HepG2 (cell line): ENCODE results near the gene ARHGAP22. TPM values are rescaled to one million over a fixed set of nuclear protein-coding genes. Genes with fewer than 3 reads are reported as not detected.

ENCODE experiments used
- ATAC-seq: fragments of 200-7000 bp; cut with Tn5 transposase; 3 replicates; pipeline ENCODE4 v1.9.1; 2020; ENCODE audit warnings: mild to moderate bottlenecking, moderate library complexity
- BruUV-seq: library from RNA; stranded (reverse); fragments of 400-500 nt; replicated peaks from 2 replicates; lab custom pipeline; 2021; lab: Mats Ljungman, UMichigan
- CTCF ChIA-PET: fragments of 300-600 bp; formaldehyde crosslinking; extraction: SDS; loops from one replicate; lab custom pipeline; 2021; ENCODE audit warnings: low total read pairs, inconsistent platforms, low intra/inter-chr PET ratio; lab: Yijun Ruan, JAX
- POLR2A ChIA-PET: fragments of 350-600 bp; sonication (Branson Sonifier 250); formaldehyde crosslinking; loops from one replicate; lab custom pipeline; 2020; ENCODE audit warnings: antibody characterized with exemption, inconsistent platforms; lab: Yijun Ruan, JAX
- DNase-seq: peaks from one replicate; pipeline ENCODE4 v3.0.0-alpha.2; 2015; ENCODE audit warnings: low spot score
- FAIRE-seq: peaks from 3 replicates; lab custom pipeline; 2011; peaks lifted over from hg19 to GRCh38; lab: Jason Lieb, UNC
- H2AFZ ChIP-seq: one replicate; pipeline ENCODE4 v1.6.1; 2011; ENCODE audit warnings: low read length, inconsistent platforms
- H3K27ac ChIP-seq: fragments of 300-600 bp; 3 replicates; pipeline ENCODE4 v1.8.0; 2011; ENCODE audit warnings: mixed run types, mild to moderate bottlenecking, mixed read lengths, low read length, inconsistent platforms; ENCODE audit not compliant: insufficient read depth; ENCODE audit errors: extremely low read length
- H3K27me3 ChIP-seq, 2 experiments: fragments of 200-600 bp in 1 of 2; 2 replicates in 1 of 2; 3 replicates in 1 of 2; pipeline versions ENCODE4 v1.6.0 to v1.8.0; 2011; ENCODE audit warnings: low read length in 2 of 2, mild to moderate bottlenecking in 2 of 2, moderate library complexity in 2 of 2, inconsistent platforms in 1 of 2; ENCODE audit not compliant: insufficient read depth in 2 of 2, control insufficient read depth in 1 of 2
- H3K36me3 ChIP-seq, 2 experiments: fragments of 200-600 bp in 1 of 2; replicated peaks in 1 of 2; 2 replicates in 1 of 2; 3 replicates in 1 of 2; pipeline versions ENCODE4 v1.5.1 to v1.8.0; 2011; ENCODE audit warnings: low read length in 2 of 2, inconsistent platforms in 1 of 2; ENCODE audit not compliant: insufficient read depth in 2 of 2, control insufficient read depth in 1 of 2
- H3K4me1 ChIP-seq: 2 replicates; pipeline ENCODE4 v1.5.1; 2012; ENCODE audit warnings: low read length, inconsistent platforms; ENCODE audit not compliant: insufficient read depth
- H3K4me2 ChIP-seq: 2 replicates; pipeline ENCODE4 v1.6.0; 2011; ENCODE audit warnings: low read depth, low read length, inconsistent platforms
- H3K4me3 ChIP-seq, 3 experiments: fragments of 200-600 bp in 1 of 3; sonication (generic), shearing (Covaris generic) in 1 of 3; replicated peaks in 1 of 3; 2 replicates each; pipeline ENCODE4 v1.5.1; 2011 to 2016; ENCODE audit warnings: low read length in 3 of 3, inconsistent platforms in 2 of 3, low read depth in 2 of 3, mild to moderate bottlenecking in 2 of 3, control low read depth in 1 of 3, mixed read lengths in 1 of 3; ENCODE audit not compliant: insufficient read depth in 1 of 3
- H3K79me2 ChIP-seq: one replicate; pipeline ENCODE4 v1.6.1; 2011; ENCODE audit warnings: low read length, inconsistent platforms; ENCODE audit not compliant: insufficient read depth
- H3K9ac ChIP-seq: 2 replicates; pipeline ENCODE4 v1.6.0; 2011; ENCODE audit warnings: mild to moderate bottlenecking, low read depth, low read length, inconsistent platforms; ENCODE audit not compliant: insufficient read depth
- H3K9me3 ChIP-seq: 2 replicates; pipeline ENCODE4 v1.5.1; 2012; ENCODE audit warnings: mild to moderate bottlenecking, low read length
- H4K20me1 ChIP-seq: 2 replicates; pipeline ENCODE4 v1.6.0; 2011; ENCODE audit warnings: inconsistent platforms, mild to moderate bottlenecking, low read length, moderate library complexity; ENCODE audit not compliant: insufficient read depth
- CC2D1A ChIP-seq: sonication (generic); formaldehyde crosslinking; IDR thresholded peaks from 2 replicates; pipeline ENCODE4 v1.8.1; 2023; ENCODE audit warnings: mild to moderate bottlenecking, missing genetic modification reagents
- ELF3 ChIP-seq: IDR thresholded peaks from 2 replicates; pipeline ENCODE4 v1.6.1; 2016; ENCODE audit warnings: missing genetic modification reagents, missing compliant biosample characterization
- GFI1 ChIP-seq: sonication (generic); formaldehyde crosslinking; IDR thresholded peaks from 2 replicates; pipeline ENCODE4 v1.5.0; 2020; ENCODE audit warnings: missing genetic modification reagents, mild to moderate bottlenecking, borderline replicate concordance
- HDAC2 ChIP-seq: sonication (generic); formaldehyde crosslinking; IDR thresholded peaks from 2 replicates; pipeline ENCODE4 v1.4.0; 2020; ENCODE audit warnings: missing genetic modification reagents
- NFKBIZ ChIP-seq: IDR thresholded peaks from 2 replicates; pipeline ENCODE4 v1.6.1; 2018; ENCODE audit warnings: missing genetic modification reagents, missing compliant biosample characterization
- PHF20 ChIP-seq: sonication (generic); formaldehyde crosslinking; IDR thresholded peaks from 2 replicates; pipeline ENCODE4 v1.5.0; 2020; ENCODE audit warnings: mild to moderate bottlenecking, missing genetic modification reagents
- TBP ChIP-seq: sonication (generic); formaldehyde crosslinking; IDR thresholded peaks from 2 replicates; pipeline ENCODE4 v1.5.0; 2020; ENCODE audit warnings: missing genetic modification reagents
- XRCC5 ChIP-seq: fragments of 200-400 bp; formaldehyde crosslinking; optimal IDR thresholded peaks from 2 replicates; pipeline ENCODE3; 2017; ENCODE audit warnings: mild to moderate bottlenecking, low read length
- ZFX ChIP-seq: sonication (generic); formaldehyde crosslinking; IDR thresholded peaks from 2 replicates; pipeline ENCODE4 v1.4.0; 2020; ENCODE audit warnings: mild to moderate bottlenecking, low read depth, missing genetic modification reagents, moderate library complexity
- ZIK1 ChIP-seq: sonication (generic); formaldehyde crosslinking; IDR thresholded peaks from 2 replicates; pipeline ENCODE4 v1.5.0; 2020; ENCODE audit warnings: mild to moderate bottlenecking, low read depth, missing genetic modification reagents, borderline replicate concordance
- ZMYM4 ChIP-seq: sonication (generic); formaldehyde crosslinking; IDR thresholded peaks from 2 replicates; pipeline ENCODE4 v1.8.1; 2023; ENCODE audit warnings: mild to moderate bottlenecking, missing genetic modification reagents
- ZNF644 ChIP-seq: IDR thresholded peaks from 2 replicates; pipeline ENCODE4 v1.6.1; 2016; ENCODE audit warnings: low read depth
- ZNF703 ChIP-seq: sonication (generic); formaldehyde crosslinking; IDR thresholded peaks from 2 replicates; pipeline ENCODE4 v1.5.1; 2020; ENCODE audit warnings: missing genetic modification reagents, mild to moderate bottlenecking, moderate library complexity, borderline replicate concordance
- WGBS: methylation state at CpG from one replicate; pipeline ENCODE4 v1.1.6; 2017; ENCODE audit warnings: low lambda C conversion rate; 5-methylcytosine and 5-hydroxymethylcytosine counted together
- in situ Hi-C: cut with HindIII; loops from 2 replicates; pipeline ENCODE4 v1.10.0; 2017; ENCODE audit warnings: low pct_unique_long_range_greater_than_20kb; ENCODE audit not compliant: extremely low pct_ligation_motif_present
- intact Hi-C: fragments of 100-400 bp; cut with micrococcal nuclease; formaldehyde crosslinking; loops from one replicate; pipeline ENCODE4 v1.10.0; 2022; ENCODE audit not compliant: unreplicated experiment
- polyA plus RNA-seq, 8 experiments: library from polyadenylated mRNA; depleted of rRNA in 3 of 8; stranded (reverse) in 7 of 8; unstranded in 1 of 8; fragments of >200 nt; fragmentation: Illumina TruSeq in 4 of 8; extraction: Trizol in 4 of 8; gene quantifications; 2 replicates each; pipeline versions ENCODE4 v1.2.1 to v1.2.3, GENCODE V29; 2011 to 2016; ENCODE audit warnings: low read depth in 4 of 8, missing spikeins in 1 of 8, mixed read lengths in 1 of 8; ENCODE audit not compliant: insufficient read depth in 1 of 8
- total RNA-seq, 5 experiments: library from RNA; depleted of rRNA; stranded (reverse); fragments of >200 nt; fragmentation: Illumina TruSeq; extraction: Trizol; gene quantifications; 2 replicates each; pipeline ENCODE4 v1.2.3, GENCODE V29; 2016; ENCODE audit warnings: low read depth in 1 of 5
- TF ChIP-seq, protein P1 (sequence below): IDR thresholded peaks from 2 replicates; pipeline ENCODE4 v1.4.0; 2020; ENCODE audit warnings: mild to moderate bottlenecking, missing genetic modification reagents
- TF ChIP-seq, protein P2 (sequence below): sonication (generic); formaldehyde crosslinking; conservative IDR thresholded peaks from 2 replicates; pipeline ENCODE4 v1.5.0; 2020; ENCODE audit warnings: missing genetic modification reagents

Gene ARHGAP22
- total and polyA plus RNA-seq, 2 of the 13 experiments (the other 11 are each of a cell fraction or from before 2014, with no cell fraction given): 0.08 to 0.38 TPM

DNA sequence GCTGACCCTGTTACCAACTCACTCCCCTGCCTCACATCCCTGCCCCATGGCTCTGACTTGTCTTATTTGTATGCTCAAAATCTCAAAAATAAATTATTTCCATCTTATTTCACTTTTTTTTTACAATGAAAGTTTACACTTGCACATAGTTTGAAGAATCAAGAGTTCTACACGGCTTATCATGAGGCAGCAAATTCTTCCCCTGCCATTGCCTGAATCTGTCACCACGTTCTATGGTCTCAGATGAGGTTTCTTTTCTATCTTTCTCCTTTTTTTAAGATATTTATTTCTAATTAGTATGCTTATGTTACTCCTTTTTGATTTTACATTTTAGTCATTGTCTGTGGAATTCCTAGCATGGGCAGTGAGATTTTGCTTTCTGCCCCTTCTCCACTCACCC lies 28.4 kb downstream of the ARHGAP22 start:
- Histone ChIP-seq H3K79me2 (no peaks in the 10 kb centered on the region), H3K36me3 (no peaks in the 10 kb centered on the region), H2AFZ (no peak overlapping the region), H3K4me3 (no peak overlapping the region), H3K27ac (no peak overlapping the region), H3K4me1 (no peaks in the 10 kb centered on the region), H3K27me3 (peaks cover 0 to 15% of the 10 kb centered on the region in 2 experiments; a peak in 3 of 5 replicates), H3K9ac (no peak overlapping the region)
- intact Hi-C loops (no loop called here), in situ Hi-C loops (no loop called here)
- BruUV-seq: no TSS peak
- FAIRE-seq: no peak
- WGBS: 21% methylated on average over 2 of the region's 2 CpGs
- TF ChIP-seq ZMYM4 (CRISPR knock-in tag) (no peak), ZIK1 (no peak), GFI1 (no peak), ZNF703 (CRISPR knock-in tag) (no peak), HDAC2 (CRISPR knock-in tag) (no peak), ZFX (CRISPR knock-in tag) (no peak), XRCC5 (no peak), PHF20 (CRISPR knock-in tag) (no peak), NFKBIZ (no peak)
- TF ChIP-seq, all 625 proteins: peak for 0
- Histone ChIP-seq H3K9me3 (no peaks in the 10 kb centered on the region), H3K4me2 (no peak overlapping the region), H4K20me1 (no peaks in the 10 kb centered on the region)
- ChIA-PET CTCF (no interaction called here), POLR2A (no interaction called here)
- ATAC-seq (no peak), DNase-seq (no peak)

DNA sequence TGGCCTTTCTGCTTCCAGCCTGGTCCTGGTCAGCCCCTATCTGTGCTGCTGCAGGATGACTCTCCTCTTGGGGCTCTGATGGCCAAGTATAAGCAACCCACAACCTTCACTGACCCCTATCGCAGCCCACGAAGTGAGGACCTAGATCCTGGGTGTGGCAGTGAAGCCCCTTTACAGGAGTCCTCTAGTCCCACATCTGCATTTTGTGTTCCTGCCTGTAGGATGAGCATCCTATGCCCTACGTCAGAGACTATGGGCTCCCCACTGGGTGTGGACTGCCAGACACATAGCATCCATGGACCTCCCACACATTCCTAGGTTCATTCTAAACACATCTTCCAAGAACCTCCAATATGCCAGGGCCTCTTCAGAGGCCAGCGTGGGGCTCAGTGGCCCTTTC lies 29.0 kb downstream of the ARHGAP22 start:
- no peak overlapping the region for H3K9ac ChIP-seq
- no peaks in the 10 kb centered on the region for H3K79me2 ChIP-seq
- no peak for TF ChIP-seq ZNF644 (CRISPR knock-in tag)
- TF ChIP-seq ELF3 (CRISPR knock-in tag): no peak
- TF ChIP-seq, protein P1, sequence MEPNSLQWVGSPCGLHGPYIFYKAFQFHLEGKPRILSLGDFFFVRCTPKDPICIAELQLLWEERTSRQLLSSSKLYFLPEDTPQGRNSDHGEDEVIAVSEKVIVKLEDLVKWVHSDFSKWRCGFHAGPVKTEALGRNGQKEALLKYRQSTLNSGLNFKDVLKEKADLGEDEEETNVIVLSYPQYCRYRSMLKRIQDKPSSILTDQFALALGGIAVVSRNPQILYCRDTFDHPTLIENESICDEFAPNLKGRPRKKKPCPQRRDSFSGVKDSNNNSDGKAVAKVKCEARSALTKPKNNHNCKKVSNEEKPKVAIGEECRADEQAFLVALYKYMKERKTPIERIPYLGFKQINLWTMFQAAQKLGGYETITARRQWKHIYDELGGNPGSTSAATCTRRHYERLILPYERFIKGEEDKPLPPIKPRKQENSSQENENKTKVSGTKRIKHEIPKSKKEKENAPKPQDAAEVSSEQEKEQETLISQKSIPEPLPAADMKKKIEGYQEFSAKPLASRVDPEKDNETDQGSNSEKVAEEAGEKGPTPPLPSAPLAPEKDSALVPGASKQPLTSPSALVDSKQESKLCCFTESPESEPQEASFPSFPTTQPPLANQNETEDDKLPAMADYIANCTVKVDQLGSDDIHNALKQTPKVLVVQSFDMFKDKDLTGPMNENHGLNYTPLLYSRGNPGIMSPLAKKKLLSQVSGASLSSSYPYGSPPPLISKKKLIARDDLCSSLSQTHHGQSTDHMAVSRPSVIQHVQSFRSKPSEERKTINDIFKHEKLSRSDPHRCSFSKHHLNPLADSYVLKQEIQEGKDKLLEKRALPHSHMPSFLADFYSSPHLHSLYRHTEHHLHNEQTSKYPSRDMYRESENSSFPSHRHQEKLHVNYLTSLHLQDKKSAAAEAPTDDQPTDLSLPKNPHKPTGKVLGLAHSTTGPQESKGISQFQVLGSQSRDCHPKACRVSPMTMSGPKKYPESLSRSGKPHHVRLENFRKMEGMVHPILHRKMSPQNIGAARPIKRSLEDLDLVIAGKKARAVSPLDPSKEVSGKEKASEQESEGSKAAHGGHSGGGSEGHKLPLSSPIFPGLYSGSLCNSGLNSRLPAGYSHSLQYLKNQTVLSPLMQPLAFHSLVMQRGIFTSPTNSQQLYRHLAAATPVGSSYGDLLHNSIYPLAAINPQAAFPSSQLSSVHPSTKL: no peak
- TF ChIP-seq, protein P2, sequence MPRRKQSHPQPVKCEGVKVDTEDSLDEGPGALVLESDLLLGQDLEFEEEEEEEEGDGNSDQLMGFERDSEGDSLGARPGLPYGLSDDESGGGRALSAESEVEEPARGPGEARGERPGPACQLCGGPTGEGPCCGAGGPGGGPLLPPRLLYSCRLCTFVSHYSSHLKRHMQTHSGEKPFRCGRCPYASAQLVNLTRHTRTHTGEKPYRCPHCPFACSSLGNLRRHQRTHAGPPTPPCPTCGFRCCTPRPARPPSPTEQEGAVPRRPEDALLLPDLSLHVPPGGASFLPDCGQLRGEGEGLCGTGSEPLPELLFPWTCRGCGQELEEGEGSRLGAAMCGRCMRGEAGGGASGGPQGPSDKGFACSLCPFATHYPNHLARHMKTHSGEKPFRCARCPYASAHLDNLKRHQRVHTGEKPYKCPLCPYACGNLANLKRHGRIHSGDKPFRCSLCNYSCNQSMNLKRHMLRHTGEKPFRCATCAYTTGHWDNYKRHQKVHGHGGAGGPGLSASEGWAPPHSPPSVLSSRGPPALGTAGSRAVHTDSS: no peak
- TF ChIP-seq TBP (CRISPR knock-in tag): no peak
- no peak for TF ChIP-seq CC2D1A (CRISPR knock-in tag)
- no peak for FAIRE-seq
- DNase-seq: no peak
- no peaks in the 10 kb centered on the region for H3K4me1 ChIP-seq
- CTCF ChIA-PET: no interaction called here
- ATAC-seq: no peak
- POLR2A ChIA-PET: no interaction called here
- no peaks in the 10 kb centered on the region for H3K36me3 ChIP-seq
- H3K27ac ChIP-seq: no peak overlapping the region
- no TSS peak for BruUV-seq
- no peak overlapping the region for H3K4me2 ChIP-seq
- H3K4me3 ChIP-seq: no peak overlapping the region
- in situ Hi-C loops (no loop called here), intact Hi-C loops (no loop called here)
- H3K9me3 ChIP-seq: no peaks in the 10 kb centered on the region
- H3K27me3 ChIP-seq: peaks cover 0 to 15% of the 10 kb centered on the region in 2 experiments; a peak in 3 of 5 replicates
- 33% methylated on average over 4 of the region's 4 CpGs for WGBS
- no peaks in the 10 kb centered on the region for H4K20me1 ChIP-seq
- H2AFZ ChIP-seq: no peak overlapping the region
